Measurements from ENCODE around the gene MRGPRF.
"Not testable (repeated sequence)": the region's sequence is repeated elsewhere in the genome, so short reads cannot be mapped to it uniquely, and the experiment has no call there.

Gene MRGPRF

DNA sequence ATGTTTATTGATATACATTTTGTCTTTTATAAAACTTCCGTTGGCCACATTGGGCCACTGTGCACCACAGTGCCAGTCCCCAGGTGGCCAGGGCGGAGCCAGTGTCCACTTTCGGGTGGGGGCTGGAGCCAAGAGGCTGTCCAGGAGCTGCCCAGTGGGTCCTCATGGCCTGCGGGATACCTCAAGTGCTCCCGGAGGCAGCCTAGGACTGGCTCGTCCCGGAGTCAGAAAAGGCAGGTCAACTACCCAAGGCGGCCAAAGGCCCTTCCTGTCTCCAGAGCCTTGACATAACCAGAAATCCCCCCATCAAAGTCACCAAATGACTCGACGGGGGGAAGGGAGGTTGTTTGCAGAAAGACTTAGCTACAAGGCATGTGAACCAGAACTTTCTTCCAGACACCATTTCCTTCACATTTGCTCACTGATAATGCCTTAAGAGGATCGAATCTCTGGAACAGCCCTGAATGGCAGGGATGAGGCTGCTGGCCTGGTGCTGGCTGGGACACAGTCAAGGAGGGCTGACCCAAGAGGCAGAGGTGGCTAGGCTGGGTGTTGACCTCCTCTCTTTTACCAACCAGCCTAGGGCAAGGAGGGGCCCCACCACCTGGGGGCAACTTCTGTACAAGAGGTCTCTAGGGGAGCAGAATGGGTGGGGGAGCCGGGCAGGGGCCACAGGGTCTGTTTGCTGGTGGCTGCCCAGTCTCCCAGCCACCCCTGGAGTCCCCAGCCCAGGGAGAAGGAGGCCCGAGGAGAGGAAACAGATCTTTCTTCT is 8.4 kb downstream of the MRGPRF start:
- no peak for DNase-seq (ENCODE audit: low read depth in 2 of 3, low spot score in 2 of 3)

DNA sequence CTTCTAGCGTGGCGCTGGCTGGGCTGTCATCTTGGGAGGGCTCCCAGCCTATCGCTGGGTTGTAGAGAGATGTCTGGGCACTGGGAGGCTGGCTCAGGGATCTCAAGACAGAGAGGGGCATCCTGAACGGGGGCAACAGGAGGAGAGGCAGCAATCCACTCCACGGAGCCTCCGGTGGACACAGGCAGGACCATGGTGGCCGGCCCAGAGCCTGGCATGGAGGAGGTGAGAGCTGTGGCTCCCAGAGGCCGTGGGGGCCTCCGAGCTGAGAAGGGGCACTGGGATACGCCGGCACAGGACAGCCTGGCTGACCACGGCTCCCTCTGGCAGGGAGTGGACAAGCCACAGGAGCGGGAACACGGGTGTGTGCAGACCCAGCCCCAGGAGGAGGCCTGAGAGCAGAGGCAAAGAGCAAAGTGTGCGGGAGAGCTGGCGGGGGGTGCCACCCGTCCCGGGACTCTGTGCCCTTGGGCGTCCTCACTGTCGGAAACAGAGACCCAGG is 9.1 kb downstream of the MRGPRF start:
- no peak for DNase-seq (ENCODE audit: low read depth in 2 of 3, low spot score in 2 of 3)

- DNase-seq (ENCODE audit: low read depth in 2 of 3, low spot score in 2 of 3) = no peak
Measured at GRCh38 chr11:69003301-69003865, 9.7 kb downstream of the MRGPRF start.

GRCh38 chr11:69002570-69003231 is 10.3 kb downstream of the MRGPRF start:
- no peak for DNase-seq (ENCODE audit: low read depth in 2 of 3, low spot score in 2 of 3)

- DNase-seq (ENCODE audit: low read depth in 2 of 3, low spot score in 2 of 3) = no peak
Measured at GRCh38 chr11:69002110-69002569, 10.9 kb downstream of the MRGPRF start.

DNA sequence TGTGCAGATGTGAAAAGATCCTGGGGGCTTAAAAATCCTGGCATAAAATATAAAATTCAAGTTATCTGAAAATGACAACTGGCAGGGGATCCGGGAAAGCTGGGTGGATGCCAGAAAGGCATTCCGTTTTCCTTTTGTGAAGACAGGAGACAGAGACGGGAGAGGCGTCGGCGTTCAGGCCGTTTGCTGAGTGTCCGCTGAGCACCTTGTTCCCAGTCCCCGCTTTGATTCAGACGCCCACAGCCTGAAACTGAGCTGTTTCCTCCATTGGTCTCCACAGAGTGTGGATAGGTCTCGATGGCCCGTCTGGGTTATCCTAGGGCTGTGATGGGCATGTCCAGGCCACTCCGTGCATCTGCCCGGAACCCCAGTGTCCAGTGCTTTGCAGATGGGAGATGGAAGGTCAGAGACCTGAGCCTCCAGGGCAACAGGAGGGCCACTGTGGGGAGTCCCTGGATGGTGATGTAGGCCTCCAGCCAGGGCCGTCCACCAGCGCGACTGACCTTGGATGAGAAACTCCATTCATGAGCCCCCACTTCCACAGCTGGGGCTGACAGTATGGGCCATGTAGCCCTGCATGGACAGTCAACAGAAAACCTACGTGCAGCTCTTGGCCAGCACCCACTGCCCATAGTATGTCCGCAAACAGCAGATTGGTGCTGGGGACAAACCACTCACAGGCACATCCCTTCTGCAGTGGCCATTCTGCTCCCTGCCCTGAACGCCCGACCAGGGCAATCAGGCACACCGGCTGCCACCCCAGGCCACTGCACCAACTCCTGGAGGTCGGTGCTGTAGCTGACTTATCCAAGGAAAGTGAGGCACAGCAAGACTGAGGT is 11.6 kb downstream of the MRGPRF start:
- no peak for DNase-seq (ENCODE audit: low read depth in 2 of 3, low spot score in 2 of 3)

GRCh38 chr11:69000831-69001242 is 12.2 kb downstream of the MRGPRF start:
- no peak for DNase-seq (ENCODE audit: low read depth in 2 of 3, low spot score in 2 of 3)

DNA sequence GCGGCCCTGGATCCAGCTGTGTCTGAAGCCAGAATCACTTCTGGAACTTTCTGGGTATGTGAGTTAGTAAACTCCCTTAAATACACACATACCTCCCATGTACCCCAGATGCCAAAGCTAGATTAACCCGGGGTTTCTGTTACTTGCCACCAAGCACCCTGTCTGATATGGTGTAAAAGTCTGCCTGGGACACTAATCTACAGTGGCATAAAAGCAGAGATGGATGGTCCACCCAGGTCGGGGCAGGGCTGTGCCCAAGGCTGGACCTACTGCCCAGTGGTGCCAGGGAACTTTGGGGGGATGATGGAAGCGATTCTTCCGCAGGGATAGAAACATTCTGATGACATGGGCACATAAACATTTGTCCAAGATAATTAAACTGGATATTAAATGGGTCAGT is 12.7 kb downstream of the MRGPRF start:
- DNase-seq (ENCODE audit: low read depth in 2 of 3, low spot score in 2 of 3) = no peak

- not testable (repeated sequence) for DNase-seq (ENCODE audit: low read depth in 2 of 3, low spot score in 2 of 3)
Measured at GRCh38 chr11:68999748-69000355, 13.2 kb downstream of the MRGPRF start.

DNA sequence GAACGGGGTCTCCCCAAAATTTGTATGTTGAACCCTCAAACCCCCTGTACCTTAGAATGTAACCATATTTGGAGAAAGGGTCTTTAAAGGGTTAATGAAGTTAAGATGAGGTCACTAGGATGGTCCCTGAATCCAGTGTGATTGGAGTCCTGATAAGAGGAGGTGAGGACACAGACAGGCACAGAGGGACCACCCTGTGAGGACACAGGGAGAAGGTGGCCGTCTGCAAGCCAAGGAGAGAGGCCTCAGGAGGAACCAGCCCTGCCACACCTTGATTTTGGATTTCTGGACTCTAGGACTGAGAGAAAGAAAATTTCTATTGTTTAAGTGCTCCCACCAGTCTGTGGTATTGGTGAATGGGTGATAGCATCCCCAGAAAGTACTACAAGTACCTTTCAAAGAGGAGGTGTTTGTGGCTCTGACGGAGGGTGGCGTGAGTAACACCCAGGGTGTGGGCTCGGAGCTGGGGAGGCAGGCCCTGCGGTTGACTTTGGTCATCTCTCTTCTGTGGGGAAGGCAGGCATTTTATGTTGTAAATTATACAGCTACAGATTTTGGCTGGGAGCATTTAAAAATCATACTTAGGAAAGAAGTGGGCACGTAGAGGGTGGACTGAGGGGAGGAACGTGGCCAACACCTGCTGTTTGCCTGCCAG is 13.8 kb downstream of the MRGPRF start:
- DNase-seq (ENCODE audit: low read depth in 2 of 3, low spot score in 2 of 3) = no peak

DNA sequence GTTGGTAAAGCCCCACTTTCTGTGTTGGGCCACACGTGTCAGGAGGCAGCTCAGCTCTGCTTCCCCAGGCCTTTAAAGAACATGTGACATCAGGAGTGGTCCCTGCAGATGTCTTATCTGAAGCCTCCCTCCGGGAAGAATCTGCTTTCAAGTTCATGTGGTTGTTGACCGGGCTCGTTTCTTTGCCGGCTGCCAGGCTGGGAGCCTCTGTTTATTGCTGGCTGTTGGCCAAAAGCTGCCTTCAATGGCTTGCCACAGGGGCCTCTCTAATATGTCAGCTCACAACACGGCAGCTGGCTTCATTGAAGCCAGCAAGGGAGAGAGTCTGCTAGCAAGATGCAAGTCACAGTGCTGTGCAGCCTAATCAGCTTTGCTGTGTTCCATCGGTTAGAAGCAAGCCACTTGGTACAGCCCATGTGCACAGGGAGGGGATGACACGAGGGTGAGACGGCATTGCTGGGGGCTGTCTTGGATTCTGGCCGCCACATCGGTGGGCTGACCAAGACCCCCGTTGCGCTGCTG is 14.6 kb downstream of the MRGPRF start:
- no peak for DNase-seq (ENCODE audit: low read depth in 2 of 3, low spot score in 2 of 3)

DNA sequence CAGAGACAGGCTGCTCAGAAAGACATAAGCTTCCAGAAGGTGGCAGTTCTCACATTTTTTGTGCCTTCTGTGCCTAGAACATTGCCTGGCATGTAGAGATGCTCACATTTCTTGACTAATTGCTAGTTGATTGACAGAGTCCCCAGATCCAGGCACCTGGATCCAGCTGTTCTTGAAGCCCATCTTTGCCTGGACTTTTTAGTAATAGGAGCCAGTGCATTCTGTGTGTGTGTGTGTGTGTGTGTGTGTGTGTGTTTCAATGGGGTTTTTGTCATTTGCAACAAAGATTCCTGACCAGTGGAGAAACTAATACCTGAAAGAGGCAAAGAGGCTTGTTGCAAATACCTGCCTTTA is 15.1 kb downstream of the MRGPRF start:
- DNase-seq (ENCODE audit: low read depth in 2 of 3, low spot score in 2 of 3) = no peak

DNA sequence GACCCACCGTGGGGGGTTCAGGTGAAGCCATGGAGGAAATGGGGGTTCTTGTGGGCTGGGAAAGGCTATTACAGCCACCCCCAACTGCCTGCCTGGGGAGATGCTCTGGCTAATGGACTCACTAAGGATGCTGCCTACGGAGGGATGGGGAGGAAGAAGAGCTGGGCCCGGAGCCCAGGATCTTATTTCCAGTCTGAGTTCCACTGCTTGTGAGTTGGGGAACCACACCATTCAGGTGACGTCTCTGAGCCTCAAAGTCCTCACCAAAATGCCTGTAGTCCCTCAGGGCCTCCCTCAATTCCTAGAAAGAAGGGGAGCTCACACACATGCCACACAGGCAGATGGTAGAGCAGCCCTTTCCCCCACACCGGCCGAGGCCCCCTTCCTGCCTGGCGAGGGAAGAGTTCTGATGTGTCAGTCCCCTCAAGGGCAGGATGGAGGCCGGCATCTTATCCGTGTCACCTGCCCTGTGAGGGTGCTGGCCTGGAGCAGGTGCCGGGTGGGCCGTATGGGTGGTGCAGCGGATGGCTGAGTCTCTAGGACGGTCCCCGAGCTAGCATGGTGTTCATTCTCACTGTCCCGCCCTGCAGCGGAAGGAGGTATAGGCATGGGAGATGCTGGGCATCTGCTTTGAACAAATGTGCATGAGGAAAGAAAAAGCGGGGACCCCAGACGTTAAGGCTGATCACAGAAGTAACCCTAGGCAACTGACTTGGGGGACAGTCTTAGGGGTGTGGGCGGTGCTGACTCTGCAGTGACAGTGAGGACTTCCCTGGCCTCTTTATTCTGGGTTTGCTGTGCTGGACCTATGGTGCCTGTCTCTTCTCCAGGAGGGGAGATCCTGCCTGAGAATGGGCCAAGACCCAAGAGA is 15.7 kb downstream of the MRGPRF start:
- DNase-seq (ENCODE audit: low read depth in 2 of 3, low spot score in 2 of 3) = no peak

DNA sequence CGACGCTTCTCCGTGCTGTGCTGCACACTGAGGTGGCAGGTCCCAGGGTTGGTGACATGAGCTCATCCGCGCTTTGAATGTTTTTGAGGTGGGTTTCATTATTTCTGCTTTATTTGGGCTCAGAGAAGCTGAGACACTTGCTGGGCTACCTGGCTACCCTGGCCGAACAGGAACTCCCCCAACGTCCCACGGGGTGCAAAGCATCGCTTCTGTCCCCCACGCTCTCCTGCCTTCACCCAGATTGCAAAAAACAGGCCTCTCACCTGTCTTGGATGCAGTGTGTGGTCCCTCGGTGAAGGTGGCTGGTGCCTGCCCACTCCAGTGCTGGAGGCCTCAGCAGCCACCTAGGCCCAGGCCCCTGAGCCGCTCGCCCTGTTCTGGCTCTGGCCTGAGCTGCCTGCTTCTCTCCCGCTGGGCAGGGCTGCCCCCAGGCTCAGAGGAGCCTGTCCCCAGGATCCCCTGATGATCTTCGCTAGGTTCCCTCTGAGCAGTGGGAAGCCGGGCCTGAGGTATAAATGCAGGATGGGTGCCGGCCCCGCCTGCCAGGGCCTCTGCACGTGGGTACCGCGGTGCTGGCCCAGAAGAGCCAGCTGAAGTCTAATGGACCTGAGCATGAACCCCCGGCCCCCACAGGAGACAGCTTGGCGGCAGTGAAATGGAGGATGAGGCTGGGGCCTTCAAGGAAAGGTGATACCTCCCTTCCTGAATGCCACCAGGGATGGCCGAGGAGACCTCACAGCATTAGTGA is 16.5 kb downstream of the MRGPRF start:
- no peak for DNase-seq (ENCODE audit: low read depth in 2 of 3, low spot score in 2 of 3)

- no peak for DNase-seq (ENCODE audit: low read depth in 2 of 3, low spot score in 2 of 3)
Measured at GRCh38 chr11:68994894-68995285, 18.2 kb downstream of the MRGPRF start.

DNA sequence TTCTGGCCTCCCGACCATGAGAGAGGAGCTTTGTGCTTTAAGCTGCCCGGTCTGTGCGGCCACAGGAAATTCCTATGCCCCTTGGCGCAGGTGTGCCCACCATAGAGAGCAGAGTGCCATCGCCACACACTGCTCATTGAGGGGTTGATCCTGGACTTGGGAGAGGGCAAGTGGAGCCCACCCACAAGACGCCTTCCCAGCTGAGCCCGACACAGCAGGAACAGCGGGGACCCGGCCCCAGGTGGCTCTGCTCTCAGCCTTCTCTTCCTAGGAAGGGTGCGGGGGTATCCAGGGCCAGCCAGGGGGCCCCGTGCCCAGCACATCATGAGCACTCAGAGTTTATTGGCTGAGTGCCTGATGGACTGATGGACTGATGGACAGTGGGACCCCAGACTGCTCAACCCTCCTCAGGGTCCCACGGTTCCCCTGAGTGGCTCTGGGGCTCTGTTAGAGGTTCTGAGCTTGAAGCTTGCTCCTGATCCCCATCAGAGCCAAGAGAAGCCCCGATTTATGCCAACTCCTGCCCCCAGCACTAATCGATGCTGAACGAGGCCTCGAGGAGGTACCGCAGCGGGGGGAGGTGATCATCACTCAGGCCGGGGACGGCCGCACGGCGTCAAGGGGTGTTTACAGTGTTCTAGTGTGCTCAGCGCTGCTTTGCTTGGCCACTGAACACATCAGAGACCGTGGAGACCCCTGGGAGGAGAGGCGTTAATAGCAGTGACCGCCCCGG is 18.7 kb downstream of the MRGPRF start:
- no peak for DNase-seq (ENCODE audit: low read depth in 2 of 3, low spot score in 2 of 3)

DNA sequence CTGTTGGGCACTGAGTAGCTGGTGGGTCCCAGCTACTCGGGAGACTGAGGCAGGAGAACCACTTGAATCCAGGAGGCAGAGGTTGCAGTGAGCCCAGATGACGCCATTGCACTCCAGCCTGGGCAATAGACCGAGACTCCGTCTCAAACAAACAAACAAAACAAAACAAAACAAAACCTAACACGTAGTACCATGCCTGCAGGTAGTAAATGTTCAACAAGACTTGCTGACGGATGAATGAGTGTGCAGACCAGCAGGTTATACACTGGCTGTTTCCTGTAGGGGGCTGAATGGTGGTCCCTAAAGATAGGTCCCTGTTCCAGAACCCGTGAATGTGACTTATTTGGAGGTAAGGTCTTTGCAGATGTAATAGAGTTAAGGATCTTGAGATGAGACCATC is 19.5 kb downstream of the MRGPRF start:
- DNase-seq (ENCODE audit: low read depth in 2 of 3, low spot score in 2 of 3) = no peak

DNA sequence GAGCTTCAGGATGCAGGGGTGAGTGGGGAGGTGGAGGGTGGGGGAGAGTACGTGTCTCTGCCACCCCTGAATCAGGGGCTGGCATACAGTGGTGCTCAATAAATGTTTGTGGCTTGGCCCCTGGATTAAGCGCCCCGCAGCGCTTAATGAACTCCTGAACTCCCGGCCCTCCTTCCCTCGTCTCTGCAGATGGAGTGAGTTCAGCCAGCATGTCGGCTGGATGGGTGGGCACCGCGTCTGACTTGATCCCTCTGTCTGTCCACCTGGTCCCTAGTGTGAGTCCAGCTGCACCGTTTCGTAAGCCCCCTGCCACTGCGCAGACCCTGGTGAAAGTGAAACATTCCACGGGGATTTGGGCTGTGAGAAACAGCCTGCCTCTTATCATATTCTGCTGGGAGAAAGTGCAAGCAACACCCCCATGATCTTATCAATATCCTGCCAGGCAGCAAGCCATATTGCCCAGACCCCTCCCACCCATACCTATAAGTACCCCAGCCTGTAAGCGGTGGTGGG is 20.2 kb downstream of the MRGPRF start:
- DNase-seq (ENCODE audit: low read depth in 2 of 3, low spot score in 2 of 3) = no peak

Data from activated CD8-positive, alpha-beta memory T cell treated with anti-CD3 and anti-CD28 coated beads for 48 hours (primary cell).